ENCODE data around the gene L3MBTL4.

DNA sequence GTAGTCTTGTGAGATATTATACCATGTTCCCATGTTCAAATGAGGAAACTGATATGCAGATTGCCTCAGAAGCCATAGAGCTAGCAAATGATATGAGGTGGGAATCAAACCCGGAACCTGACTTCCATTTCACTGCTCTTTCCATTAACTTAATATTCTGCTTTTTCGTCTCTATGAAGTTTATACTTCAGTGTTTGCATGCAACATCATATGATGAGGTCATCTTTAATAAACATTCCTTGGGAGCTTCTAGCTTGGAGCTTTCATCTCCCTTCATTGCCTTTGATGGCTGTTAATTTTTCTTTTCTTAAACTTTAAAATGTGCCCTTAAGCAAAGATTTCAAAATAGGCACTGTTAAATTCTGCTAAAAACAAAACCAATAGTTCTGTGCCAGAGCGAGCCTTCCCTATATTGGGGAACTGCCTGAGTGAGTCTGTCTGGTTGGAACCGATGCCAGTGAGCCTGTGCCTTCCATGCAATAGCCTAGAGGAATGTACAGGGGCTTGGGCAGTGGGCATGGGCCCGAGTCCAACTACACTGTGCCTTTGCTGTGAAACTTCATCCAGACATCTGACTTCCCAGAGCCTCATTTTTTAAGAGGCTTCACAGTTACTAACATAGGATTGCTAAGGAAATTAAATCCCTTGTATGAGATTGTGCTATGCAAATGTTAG is 428.3 kb downstream of the L3MBTL4 start:
- TF ChIP-seq CTCF (IDR thresholded peaks at IDR 0.05) (no peak), POLR2A (IDR thresholded peaks at IDR 0.05) (no peak)
